GM21360 (cell line): ENCODE results near the gene CAMTA2.
"Not testable (repeated sequence)": the region's sequence is repeated elsewhere in the genome, so short reads cannot be mapped to it uniquely, and the experiment has no call there.

Experiments used
- ATAC-seq: cut with Tn5 transposase; IDR thresholded peaks from one replicate; pipeline ENCODE4 v1.9.1; 2021; ENCODE audit warnings: mild to moderate bottlenecking, moderate library complexity; ENCODE audit not compliant: unreplicated experiment

The CAMTA2 gene, protein sequence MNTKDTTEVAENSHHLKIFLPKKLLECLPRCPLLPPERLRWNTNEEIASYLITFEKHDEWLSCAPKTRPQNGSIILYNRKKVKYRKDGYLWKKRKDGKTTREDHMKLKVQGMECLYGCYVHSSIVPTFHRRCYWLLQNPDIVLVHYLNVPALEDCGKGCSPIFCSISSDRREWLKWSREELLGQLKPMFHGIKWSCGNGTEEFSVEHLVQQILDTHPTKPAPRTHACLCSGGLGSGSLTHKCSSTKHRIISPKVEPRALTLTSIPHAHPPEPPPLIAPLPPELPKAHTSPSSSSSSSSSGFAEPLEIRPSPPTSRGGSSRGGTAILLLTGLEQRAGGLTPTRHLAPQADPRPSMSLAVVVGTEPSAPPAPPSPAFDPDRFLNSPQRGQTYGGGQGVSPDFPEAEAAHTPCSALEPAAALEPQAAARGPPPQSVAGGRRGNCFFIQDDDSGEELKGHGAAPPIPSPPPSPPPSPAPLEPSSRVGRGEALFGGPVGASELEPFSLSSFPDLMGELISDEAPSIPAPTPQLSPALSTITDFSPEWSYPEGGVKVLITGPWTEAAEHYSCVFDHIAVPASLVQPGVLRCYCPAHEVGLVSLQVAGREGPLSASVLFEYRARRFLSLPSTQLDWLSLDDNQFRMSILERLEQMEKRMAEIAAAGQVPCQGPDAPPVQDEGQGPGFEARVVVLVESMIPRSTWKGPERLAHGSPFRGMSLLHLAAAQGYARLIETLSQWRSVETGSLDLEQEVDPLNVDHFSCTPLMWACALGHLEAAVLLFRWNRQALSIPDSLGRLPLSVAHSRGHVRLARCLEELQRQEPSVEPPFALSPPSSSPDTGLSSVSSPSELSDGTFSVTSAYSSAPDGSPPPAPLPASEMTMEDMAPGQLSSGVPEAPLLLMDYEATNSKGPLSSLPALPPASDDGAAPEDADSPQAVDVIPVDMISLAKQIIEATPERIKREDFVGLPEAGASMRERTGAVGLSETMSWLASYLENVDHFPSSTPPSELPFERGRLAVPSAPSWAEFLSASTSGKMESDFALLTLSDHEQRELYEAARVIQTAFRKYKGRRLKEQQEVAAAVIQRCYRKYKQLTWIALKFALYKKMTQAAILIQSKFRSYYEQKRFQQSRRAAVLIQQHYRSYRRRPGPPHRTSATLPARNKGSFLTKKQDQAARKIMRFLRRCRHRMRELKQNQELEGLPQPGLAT

DNA sequence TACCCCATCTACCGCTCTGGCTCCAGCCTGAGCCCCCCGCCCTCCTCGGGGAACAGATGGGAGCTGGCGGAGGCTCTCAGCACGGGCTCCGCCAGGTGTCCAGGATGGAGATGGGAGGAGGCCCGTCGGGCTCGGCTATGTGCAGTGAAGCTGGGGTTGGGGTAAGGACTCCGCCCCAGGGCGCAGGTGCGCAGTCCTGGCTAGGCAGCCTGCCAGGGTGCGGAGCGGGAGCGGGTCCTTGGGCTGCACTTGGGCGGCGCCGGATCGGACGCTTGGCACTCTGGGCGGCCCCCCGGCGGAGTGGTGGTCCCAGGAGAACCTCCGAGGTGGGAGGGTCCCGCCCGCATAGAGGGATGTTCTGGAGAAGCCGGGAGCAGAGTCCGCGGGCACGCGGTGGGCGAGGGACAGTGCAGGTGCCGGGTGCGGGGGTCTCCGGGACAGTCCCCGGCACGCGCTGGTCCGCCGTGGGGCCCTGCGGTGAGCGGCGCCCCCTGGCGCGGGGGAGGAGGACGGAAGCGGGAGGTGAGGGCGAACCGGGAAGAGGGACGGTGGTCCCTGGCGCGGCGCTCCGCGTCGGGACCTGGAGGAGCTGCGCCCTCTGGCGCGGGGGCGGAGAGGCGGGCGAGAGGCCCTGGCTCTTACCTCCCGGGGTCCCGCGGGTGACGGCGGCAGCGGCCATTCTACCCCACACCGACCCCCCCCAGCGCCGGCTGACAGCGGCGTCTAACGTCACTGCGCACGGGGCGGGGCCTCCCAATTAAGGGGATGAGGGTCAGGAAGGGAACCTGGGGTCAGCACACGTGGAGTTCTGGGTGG, at the start of gene CAMTA2:
Gene CAMTA2 (minus strand): TSS at position 725 of the 816 bp plus-strand sequence. CDS start 1,453 bp downstream, outside the sequence.
- ATAC-seq: peak; percentile 45

DNA sequence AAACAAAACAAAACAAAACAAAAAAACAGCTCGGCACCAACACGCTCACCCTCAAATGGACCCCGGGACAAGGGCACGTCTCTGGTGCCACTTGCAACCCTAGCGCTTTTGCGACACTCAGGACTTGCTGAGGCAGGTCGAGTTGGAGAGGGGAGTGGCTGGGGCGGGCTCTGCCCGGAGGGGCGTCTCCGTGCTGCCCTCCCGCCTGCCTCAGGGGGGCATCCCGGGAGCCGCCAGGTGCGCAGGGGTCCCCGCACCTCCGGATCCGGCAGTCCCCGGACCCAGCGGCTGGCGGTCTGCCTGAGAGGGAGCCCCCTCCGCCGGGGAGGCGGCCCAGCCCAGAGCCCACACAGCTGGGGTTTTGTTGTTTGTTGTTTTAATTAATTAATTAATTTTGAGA, 47.8 kb upstream of the CAMTA2 start, which contains the start of gene SLC52A1:
Gene SLC52A1 (minus strand): TSS at position 112 of the 400 bp plus-strand sequence. CDS start 820 bp downstream, outside the sequence.
- no peak for ATAC-seq

DNA sequence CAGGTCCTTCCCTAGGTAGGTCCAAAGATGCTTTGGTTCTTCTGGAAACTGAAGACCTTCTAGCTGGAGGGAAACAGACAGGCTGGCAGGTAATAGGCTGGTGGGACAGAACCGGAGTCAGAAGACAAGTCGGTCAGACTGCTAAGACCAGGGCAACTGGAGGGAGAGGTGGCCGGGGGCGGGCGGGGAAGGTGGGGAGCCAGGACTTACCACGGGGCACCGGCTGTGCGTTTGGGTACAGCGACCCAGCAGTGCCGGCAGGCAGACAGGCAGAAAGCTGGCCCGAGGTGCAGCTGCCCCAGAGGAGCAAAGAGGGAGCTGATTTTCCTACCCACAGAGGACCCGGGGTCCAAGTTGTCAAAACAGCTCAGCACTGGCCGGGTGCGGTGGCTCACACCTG, 47.2 kb upstream of the CAMTA2 start:
- no peak for ATAC-seq

DNA sequence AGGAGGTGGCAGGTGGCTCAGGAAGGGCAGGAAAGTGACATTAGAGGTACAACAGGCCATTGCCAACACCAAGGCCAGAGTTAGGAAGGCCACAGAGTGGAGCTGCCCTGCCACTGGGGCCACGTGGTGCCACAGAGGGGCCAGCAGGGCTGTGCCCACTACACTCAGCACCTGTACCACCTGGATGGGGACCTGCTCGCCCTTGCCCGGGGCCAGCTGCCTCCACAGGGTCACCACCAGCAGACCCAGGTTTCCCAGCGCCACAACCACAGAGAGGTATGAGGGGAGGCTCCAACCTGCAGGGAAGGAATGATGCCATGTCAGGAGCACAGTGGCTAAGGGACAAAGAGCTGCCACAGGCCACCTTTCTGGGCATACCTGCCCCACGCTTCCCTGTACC, 46.6 kb upstream of the CAMTA2 start:
- ATAC-seq: no peak

DNA sequence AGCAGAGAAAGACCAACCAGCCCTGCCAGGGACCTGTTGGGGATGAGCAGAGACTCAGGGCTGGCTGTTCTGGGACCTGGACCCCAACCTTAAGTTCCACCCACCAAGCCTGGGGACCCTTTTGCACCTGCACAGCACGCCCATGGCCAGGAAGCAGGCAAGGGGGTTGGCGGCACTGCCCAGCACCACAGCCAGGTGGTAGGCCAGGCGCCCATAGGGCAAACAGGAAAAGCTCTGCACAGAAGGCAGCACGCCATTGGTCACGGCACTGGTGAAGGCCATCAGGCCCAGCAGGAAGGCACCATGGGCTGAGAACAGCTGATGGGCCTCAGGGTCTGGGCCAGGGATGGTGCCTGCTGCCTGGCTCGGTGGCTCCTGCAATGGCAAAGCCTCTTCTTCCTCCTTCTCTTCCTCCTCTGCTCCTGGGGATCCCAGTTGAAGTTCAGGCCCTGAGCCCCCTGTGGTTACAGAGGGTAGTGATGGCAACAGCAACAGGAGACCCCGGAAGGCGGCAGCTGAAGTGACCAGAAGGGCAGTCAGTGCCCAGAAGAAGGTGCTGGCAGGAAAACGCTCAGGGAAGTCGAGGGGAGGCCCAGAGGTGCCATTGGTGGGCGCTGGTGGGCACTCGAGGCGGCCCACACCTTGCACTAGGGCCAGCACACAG, 46.0 kb upstream of the CAMTA2 start:
- ATAC-seq: no peak

DNA sequence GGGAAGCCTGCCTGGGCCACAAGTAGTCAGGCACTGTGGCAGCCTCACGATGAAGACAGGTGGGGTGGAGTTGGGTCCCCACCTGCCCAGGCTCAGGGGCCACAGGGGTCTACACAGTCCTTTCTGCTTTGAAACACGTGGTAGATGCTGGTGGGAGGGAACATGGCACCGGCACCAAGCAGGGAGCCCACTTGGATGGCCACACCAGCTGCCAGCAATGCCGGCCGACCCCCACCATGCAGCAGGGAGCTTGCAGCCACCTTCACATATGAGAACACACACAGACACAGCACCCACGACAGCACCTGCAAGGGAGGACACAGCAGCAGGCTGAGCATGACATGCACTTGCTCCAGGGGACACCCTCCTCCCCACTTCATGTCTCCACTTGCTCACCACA, 45.4 kb upstream of the CAMTA2 start:
- ATAC-seq: no peak

DNA sequence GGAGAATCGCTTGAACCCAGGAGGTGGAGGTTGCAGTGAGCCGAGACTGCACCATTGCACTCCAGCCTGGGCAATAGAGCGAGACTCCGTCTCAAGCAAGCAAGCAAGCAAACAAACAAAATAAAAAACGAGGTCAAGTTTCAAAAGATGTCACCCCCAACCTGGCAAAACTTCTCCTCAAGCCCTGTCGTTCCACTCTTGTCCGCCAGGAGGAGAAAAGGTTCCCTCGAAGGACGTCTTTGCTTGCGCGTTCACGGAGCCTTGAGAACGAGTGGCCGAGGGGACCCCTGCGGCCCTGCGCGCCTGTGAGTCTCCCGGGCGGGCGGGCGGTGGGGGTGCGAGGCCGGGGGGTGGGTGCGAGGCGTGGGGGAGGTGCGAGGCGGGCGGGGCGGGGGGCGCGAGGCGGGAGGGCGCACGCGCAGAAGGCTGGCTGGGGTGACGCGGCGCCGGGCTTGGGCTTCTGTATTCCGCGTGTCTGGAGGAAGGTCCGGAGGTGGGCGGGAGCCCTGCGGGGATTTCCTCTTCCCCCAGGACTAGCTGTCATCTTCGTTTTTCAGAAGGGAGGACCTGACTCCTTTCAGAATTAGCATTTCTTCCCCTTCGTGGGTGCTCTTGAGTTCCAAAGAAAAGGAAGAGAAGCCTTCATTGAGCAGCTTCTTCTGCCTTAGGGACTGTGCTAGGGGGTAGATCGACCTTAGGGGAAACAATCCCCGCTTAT, 44.0 kb upstream of the CAMTA2 start:
- ATAC-seq: peak; percentile 58

DNA sequence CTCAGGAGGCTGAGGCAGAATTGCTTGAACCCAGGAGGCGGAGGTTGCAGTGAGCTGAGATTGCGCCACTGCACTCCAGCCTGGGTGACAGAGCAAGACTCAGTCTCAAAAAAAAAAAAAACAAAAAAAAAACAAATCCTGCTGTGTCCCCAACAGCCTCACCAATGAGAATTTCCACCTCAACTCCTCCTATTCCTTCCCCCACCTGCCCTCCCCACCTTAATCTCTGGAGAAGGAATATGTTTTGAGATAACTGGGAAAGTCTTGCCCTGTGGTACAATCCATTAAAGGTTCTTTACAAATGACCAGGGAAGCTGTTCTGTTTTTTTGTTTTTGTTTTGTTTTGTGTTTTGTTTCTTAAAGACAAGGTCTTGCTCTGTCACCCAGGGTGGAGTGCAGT, 42.7 kb upstream of the CAMTA2 start:
- not testable (repeated sequence) for ATAC-seq

DNA sequence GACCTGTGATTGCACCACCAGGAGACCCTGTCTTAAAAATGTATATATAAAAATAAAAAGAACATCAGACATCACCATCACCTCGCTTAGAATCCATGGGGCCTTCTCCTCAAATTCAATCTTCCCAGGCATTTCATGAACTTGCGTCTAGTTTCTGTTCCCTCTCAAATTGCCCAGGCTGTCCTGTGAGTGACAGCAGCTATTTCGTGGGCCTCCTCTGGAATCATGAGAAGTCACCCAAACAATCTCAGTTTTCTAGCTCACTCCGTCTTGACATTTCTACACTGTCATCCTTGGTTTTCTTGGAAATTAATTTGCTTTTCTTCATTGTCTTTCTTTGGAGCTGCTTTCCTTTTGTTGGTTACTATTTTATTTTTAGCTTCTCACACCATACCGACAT, 40.4 kb upstream of the CAMTA2 start:
- ATAC-seq: no peak

DNA sequence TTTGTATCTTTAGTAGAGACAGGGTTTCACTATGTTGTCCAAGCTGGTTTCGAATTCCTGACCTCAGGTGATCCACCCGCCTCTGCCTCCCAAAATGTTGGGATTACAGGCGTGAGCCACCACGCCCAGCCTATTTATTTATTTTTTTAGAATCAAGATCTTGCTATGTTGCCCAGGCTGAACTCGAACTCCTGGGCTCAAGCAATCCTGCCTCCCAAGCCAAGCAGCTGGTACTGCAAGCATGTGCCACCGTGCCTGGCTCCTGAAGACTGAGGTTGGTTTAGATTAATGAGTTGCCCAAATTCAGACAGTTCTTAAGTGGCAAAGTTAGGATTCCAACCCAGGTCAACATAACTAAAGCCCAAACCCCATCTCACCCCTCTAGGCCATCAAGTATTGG, 39.8 kb upstream of the CAMTA2 start:
- no peak for ATAC-seq

DNA sequence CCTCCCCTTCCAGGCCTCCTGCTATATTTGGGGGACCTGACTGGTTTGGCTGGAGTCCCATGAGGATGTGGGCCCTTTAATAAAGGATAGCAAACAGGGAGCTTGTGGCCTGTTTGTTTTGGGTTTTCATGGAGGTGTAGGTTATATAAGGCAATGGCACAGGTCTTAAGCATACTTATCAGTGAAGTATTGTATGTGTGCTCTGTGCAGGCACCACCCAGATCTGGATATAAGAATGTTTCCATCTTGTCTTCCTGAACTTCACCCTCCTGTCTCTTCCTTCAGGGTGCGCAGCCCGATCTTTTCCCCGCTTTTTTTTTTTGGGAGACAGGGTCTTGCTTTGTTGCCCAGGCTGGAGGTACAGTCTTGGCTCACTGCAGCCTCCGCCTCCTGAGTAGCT, 37.1 kb upstream of the CAMTA2 start:
- ATAC-seq: no peak

DNA sequence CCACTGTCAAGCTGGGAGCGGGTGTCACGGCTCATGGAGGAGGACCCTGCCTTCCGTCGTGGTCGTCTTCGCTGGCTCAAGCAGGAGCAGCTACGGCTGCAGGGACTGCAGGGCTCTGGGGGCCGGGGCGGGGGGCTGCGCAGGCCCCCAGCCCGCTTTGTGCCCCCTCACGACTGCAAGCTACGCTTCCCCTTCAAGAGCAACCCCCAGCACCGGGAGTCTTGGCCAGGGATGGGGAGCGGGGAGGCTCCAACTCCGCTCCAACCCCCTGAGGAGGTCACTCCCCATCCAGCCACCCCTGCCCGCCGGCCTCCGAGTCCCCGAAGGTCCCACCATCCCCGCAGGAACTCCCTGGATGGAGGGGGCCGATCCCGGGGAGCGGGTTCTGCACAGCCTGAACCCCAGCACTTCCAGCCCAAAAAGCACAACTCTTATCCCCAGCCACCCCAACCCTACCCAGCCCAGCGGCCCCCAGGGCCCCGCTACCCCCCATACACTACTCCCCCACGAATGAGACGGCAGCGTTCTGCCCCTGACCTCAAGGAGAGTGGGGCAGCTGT, 36.2 kb upstream of the CAMTA2 start:
- no peak for ATAC-seq

DNA sequence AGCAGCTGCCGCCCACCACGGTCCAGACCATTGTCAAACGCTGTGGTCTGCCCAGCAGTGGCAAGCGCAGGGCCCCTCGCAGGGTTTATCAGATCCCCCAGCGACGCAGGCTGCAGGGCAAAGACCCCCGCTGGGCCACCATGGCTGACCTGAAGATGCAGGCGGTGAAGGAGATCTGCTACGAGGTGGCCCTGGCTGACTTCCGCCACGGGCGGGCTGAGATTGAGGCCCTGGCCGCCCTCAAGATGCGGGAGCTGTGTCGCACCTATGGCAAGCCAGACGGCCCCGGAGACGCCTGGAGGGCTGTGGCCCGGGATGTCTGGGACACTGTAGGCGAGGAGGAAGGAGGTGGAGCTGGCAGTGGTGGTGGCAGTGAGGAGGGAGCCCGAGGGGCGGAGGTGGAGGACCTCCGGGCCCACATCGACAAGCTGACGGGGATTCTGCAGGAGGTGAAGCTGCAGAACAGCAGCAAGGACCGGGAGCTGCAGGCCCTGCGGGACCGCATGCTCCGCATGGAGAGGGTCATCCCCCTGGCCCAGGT, 34.8 kb upstream of the CAMTA2 start:
- ATAC-seq: no peak

DNA sequence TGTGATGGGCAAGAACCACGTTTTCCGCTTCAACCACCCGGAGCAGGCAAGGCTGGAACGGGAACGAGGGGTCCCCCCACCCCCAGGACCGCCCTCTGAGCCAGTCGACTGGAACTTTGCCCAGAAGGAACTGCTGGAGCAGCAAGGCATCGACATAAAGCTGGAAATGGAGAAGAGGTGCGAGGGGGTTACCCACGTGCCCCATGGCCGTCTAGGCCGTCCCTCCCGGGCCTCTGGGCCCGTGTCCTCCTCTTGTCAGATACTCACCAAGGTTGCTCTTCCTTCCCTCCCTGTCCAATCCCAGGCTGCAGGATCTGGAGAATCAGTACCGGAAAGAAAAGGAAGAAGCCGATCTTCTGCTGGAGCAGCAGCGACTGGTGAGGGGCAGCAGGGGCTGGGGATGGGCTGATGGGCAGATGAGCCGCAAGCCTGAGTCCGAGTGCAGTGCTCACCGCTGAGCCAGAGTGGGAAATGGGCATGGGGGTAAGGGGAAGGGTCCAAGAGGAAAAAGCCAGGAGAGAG, 33.1 kb upstream of the CAMTA2 start:
- no peak for ATAC-seq

DNA sequence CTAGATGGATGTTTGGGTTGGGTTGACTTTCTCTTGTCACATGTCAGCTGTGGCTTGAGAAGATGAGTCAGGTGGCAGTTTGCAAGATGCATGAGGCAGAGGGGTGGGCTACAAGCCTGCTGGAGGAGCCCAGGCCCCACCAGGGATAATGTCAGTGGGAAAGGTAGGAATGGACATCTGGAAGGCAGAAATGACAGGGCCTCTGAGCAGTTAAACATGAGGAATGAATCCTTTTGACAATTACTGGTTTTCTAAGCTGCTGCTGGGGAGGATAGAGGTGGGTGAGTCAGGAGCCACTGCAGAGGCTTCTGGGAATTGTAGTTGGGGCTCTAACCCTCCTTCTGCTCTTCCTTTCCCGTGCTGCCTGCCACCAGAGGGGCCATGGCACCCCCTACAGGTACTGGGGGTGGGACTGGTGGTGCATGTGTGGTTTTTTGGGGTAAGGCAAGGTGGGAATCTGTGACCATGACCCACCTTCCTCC, 32.0 kb upstream of the CAMTA2 start:
- ATAC-seq: no peak

DNA sequence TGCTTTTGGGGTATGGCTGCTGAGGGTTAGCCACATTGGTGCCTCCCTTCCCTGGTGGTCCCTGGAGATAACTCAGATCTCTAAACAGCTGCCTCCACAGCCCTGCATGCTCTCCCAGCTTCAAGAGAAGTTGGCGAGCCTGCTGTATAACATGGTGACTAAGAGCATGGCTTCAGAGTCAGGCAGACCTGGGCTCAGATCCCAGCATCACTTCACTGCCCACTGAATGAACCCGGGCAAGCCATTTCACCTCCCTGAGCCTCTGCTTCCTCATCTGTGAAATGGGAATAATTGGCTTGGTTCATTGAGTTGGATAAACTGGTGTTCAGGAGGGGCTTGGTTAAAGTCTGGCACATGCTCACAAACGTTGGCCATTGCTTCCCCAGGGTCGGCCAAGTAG, 26.9 kb upstream of the CAMTA2 start:
- ATAC-seq: no peak

DNA sequence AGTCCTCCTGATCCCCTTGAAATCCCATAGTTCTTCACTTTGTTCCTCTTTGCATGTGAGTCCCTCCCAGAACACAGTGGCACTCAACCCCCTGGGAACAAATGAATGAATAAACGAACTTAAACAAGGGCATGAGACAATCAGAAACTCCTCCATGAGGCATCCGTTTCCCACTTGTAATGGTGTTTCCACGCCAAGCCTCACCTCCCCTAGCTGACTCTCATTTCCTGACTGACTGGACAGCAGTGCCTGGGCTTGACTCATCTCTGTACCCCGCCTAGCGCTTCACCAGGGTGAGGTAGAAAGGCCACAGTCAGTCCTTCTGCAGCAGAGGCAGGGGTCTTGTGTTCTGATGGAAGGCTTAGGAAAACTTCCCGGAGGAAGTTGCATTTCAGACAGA, 24.5 kb upstream of the CAMTA2 start:
- ATAC-seq: no peak

DNA sequence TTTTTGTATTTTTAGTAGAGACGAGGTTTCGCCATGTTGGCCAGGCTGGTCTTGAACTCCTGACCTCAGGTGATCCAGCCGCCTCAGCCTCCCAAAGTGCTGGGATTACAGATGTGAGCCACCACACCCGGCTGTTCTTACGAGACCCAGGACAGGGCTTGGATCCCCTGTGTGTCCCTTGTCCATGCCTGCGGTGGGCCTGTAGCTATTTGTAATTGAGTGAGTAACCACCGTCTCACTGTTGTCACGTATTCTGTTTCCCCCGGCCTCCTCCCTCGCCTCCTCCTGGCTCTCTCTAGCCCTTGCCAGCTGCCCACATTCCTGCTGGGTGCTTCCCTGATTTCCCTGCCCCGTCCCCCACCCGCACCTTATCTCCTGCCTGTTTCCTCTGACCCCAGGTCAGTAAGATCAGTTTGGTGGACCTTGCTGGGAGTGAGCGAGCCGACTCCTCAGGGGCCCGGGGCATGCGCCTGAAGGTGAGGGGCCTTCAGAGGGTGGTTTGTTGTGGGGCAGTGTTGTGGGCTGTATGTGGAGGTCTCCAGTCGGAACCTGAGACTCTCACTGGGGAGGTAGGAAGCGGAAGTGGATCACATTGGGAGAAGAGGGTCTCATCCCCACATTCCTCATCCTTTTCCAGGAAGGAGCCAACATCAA, 15.9 kb upstream of the CAMTA2 start:
- ATAC-seq: no peak
